CD8-positive, alpha-beta memory T cell (primary cell): ENCODE data around the gene BCL11A. TPM values are rescaled to one million over a fixed set of nuclear protein-coding genes. Genes with fewer than 3 reads are reported as not detected.

ENCODE experiments used
- CTCF ChIA-PET: fragments of 350-600 bp; sonication (Branson Sonifier 250); formaldehyde crosslinking; loops from one replicate; lab custom pipeline; 2021; ENCODE audit warnings: antibody characterized with exemption; lab: Charles Lee
- POLR2A ChIA-PET: fragments of 350-600 bp; sonication (Branson Sonifier 250); formaldehyde crosslinking; loops from one replicate; lab custom pipeline; 2021; ENCODE audit warnings: antibody characterized with exemption; lab: Charles Lee
- DNase-seq, 5 donors: peaks; one replicate each; pipeline versions ENCODE4 v3.0.0 to v3.0.0-alpha.2; 2020 to 2022; ENCODE audit warnings: mixed read lengths in 1 of 5
- H3K27ac ChIP-seq: one replicate; pipeline ENCODE4 v1.7.0; 2013; ENCODE audit warnings: low read depth, mild to moderate bottlenecking, low read length, moderate library complexity
- H3K27me3 ChIP-seq: 2 replicates; pipeline ENCODE4 v1.7.0; 2013; ENCODE audit warnings: low read length, mild to moderate bottlenecking; ENCODE audit not compliant: insufficient read depth, poor library complexity, severe bottlenecking
- H3K36me3 ChIP-seq: 2 replicates; pipeline ENCODE4 v1.7.0; 2013; ENCODE audit warnings: mild to moderate bottlenecking, low read length, moderate library complexity; ENCODE audit not compliant: insufficient read depth
- H3K4me1 ChIP-seq: 2 replicates; pipeline ENCODE4 v1.7.0; 2013; ENCODE audit warnings: mild to moderate bottlenecking, low read length, moderate library complexity; ENCODE audit not compliant: insufficient read depth
- H3K4me3 ChIP-seq: 2 replicates; pipeline ENCODE4 v1.7.0; 2013; ENCODE audit warnings: mild to moderate bottlenecking, low read length
- H3K9me3 ChIP-seq: 2 replicates; pipeline ENCODE4 v1.7.0; 2013; ENCODE audit warnings: mild to moderate bottlenecking, low read length
- H3K27ac Mint-ChIP-seq, 8 donors: one replicate each; pipeline ENCODE4 v1.8.0; 2020 to 2021; ENCODE audit warnings: mixed read lengths in 8 of 8, mild to moderate bottlenecking in 6 of 8, inconsistent platforms in 3 of 8, moderate library complexity in 3 of 8
- H3K27me3 Mint-ChIP-seq, 2 donors: one replicate each; pipeline ENCODE4 v1.8.0; 2020 to 2021; ENCODE audit warnings: mixed read lengths in 2 of 2, mild to moderate bottlenecking in 1 of 2, moderate library complexity in 1 of 2
- H3K36me3 Mint-ChIP-seq, 3 donors: one replicate each; pipeline ENCODE4 v1.8.0; 2020 to 2021; ENCODE audit warnings: mixed read lengths in 3 of 3, inconsistent platforms in 1 of 3, mild to moderate bottlenecking in 1 of 3
- H3K4me1 Mint-ChIP-seq, 3 donors: one replicate each; pipeline ENCODE4 v1.8.0; 2020 to 2021; ENCODE audit warnings: mixed read lengths in 3 of 3, inconsistent platforms in 1 of 3, mild to moderate bottlenecking in 1 of 3
- H3K4me3 Mint-ChIP-seq, 7 donors: one replicate each; pipeline ENCODE4 v1.8.0; 2020 to 2021; ENCODE audit warnings: mixed read lengths in 7 of 7, mild to moderate bottlenecking in 6 of 7, moderate library complexity in 4 of 7, inconsistent platforms in 2 of 7
- H3K9me3 Mint-ChIP-seq, 5 donors: one replicate each; pipeline ENCODE4 v1.8.0; 2020 to 2022; ENCODE audit warnings: mixed read lengths in 5 of 5, mild to moderate bottlenecking in 3 of 5, moderate library complexity in 2 of 5, inconsistent platforms in 1 of 5
- polyA plus RNA-seq: library from polyadenylated mRNA; unstranded; fragments of 300-500 nt; fragmentation: Illumina TruSeq; gene quantifications from one replicate; pipeline ENCODE4 v1.2.3, GENCODE V29; 2021
- total RNA-seq, 2 experiments: library from RNA; stranded (reverse); gene quantifications; one replicate each; pipeline ENCODE4 v1.2.3, GENCODE V29; 2021

Gene BCL11A
- total and polyA plus RNA-seq, 3 experiments from 2014 or later, result 0.07 to 0.15 TPM; not detected in 1

GRCh38 chr2:60538101-60538500, 15.4 kb downstream of the BCL11A start:
- H3K9me3 Mint-ChIP-seq, result no peaks in the 10 kb centered on the region
- POLR2A ChIA-PET, result no interaction called here
- no peaks in the 10 kb centered on the region for H3K4me1 Mint-ChIP-seq
- no peak overlapping the region for H3K27ac Mint-ChIP-seq
- no peaks in the 10 kb centered on the region for H3K36me3 ChIP-seq
- no peak overlapping the region for H3K4me3 ChIP-seq
- no peaks in the 10 kb centered on the region for H3K27me3 ChIP-seq
- no peak for DNase-seq
- no peak overlapping the region for H3K4me3 Mint-ChIP-seq
- no peaks in the 10 kb centered on the region for H3K36me3 Mint-ChIP-seq
- CTCF ChIA-PET, result no interaction called here
- H3K27me3 Mint-ChIP-seq, result peaks cover 10 to 73% of the 10 kb centered on the region in 2 donors
- H3K4me1 ChIP-seq, result no peaks in the 10 kb centered on the region
- no peaks in the 10 kb centered on the region for H3K9me3 ChIP-seq
- no peak overlapping the region for H3K27ac ChIP-seq

- H3K27ac Mint-ChIP-seq, result no peak overlapping the region
- H3K4me1 Mint-ChIP-seq, result no peaks in the 10 kb centered on the region
- no peak for DNase-seq
- Histone ChIP-seq H3K27ac (no peak overlapping the region), H3K36me3 (no peaks in the 10 kb centered on the region), H3K9me3 (no peaks in the 10 kb centered on the region), H3K27me3 (no peaks in the 10 kb centered on the region), H3K4me1 (no peaks in the 10 kb centered on the region), H3K4me3 (no peak overlapping the region)
- H3K9me3 Mint-ChIP-seq, result no peaks in the 10 kb centered on the region
- ChIA-PET CTCF (interaction anchor here (0.8 kb wide), 1 partner anchor 45 kb away, joined by 4 read pairs; no protein-coding TSS in a partner anchor), POLR2A (no interaction called here)
- H3K27me3 Mint-ChIP-seq, result peaks cover 13 to 77% of the 10 kb centered on the region in 2 donors
- H3K36me3 Mint-ChIP-seq, result no peaks in the 10 kb centered on the region
- H3K4me3 Mint-ChIP-seq, result no peak overlapping the region
Measured at GRCh38 chr2:60536746-60537145, 16.7 kb downstream of the BCL11A start.

GRCh38 chr2:60535685-60536312, 17.7 kb downstream of the BCL11A start:
- H3K27me3 Mint-ChIP-seq, result peaks cover 13 to 75% of the 10 kb centered on the region in 2 donors
- H3K4me1 Mint-ChIP-seq, result no peaks in the 10 kb centered on the region
- no peaks in the 10 kb centered on the region for H3K36me3 Mint-ChIP-seq
- H3K27ac ChIP-seq, result no peak overlapping the region
- peaks cover 0 to 2% (median 0%) of the 10 kb centered on the region in 5 donors for H3K9me3 Mint-ChIP-seq
- no peak overlapping the region for H3K4me3 Mint-ChIP-seq
- ChIA-PET CTCF (no interaction called here), POLR2A (no interaction called here)
- no peaks in the 10 kb centered on the region for H3K4me1 ChIP-seq
- no peak overlapping the region for H3K27ac Mint-ChIP-seq
- H3K4me3 ChIP-seq, result no peak overlapping the region
- H3K27me3 ChIP-seq, result no peaks in the 10 kb centered on the region
- H3K36me3 ChIP-seq, result no peaks in the 10 kb centered on the region
- no peaks in the 10 kb centered on the region for H3K9me3 ChIP-seq
- no peak for DNase-seq

- Mint-ChIP-seq H3K4me3 (no peak overlapping the region), H3K9me3 (peaks cover 0 to 4% (median 0%) of the 10 kb centered on the region in 5 donors), H3K27ac (no peak overlapping the region), H3K27me3 (peaks cover 13 to 72% of the 10 kb centered on the region in 2 donors), H3K36me3 (no peaks in the 10 kb centered on the region), H3K4me1 (no peaks in the 10 kb centered on the region)
- Histone ChIP-seq H3K4me1 (no peaks in the 10 kb centered on the region), H3K27me3 (no peaks in the 10 kb centered on the region), H3K27ac (no peak overlapping the region), H3K4me3 (no peak overlapping the region), H3K36me3 (no peaks in the 10 kb centered on the region), H3K9me3 (no peaks in the 10 kb centered on the region)
- POLR2A ChIA-PET, result no interaction called here
- no peak for DNase-seq
- CTCF ChIA-PET, result no interaction called here
Measured at GRCh38 chr2:60534892-60535684, 18.4 kb downstream of the BCL11A start.

GRCh38 chr2:60534052-60534685, 19.3 kb downstream of the BCL11A start:
- no peaks in the 10 kb centered on the region for H3K36me3 ChIP-seq
- no peak overlapping the region for H3K27ac Mint-ChIP-seq
- DNase-seq, result no peak
- H3K4me3 ChIP-seq, result no peak overlapping the region
- peaks cover 14 to 71% of the 10 kb centered on the region in 2 donors for H3K27me3 Mint-ChIP-seq
- H3K9me3 Mint-ChIP-seq, result peaks cover 0 to 4% (median 0%) of the 10 kb centered on the region in 5 donors
- H3K9me3 ChIP-seq, result no peaks in the 10 kb centered on the region
- no peaks in the 10 kb centered on the region for H3K27me3 ChIP-seq
- H3K4me3 Mint-ChIP-seq, result no peak overlapping the region
- CTCF ChIA-PET, result no interaction called here
- H3K36me3 Mint-ChIP-seq, result no peaks in the 10 kb centered on the region
- H3K27ac ChIP-seq, result no peak overlapping the region
- H3K4me1 Mint-ChIP-seq, result no peaks in the 10 kb centered on the region
- no peaks in the 10 kb centered on the region for H3K4me1 ChIP-seq
- POLR2A ChIA-PET, result no interaction called here

- no peak for DNase-seq
- Mint-ChIP-seq H3K27ac (no peak overlapping the region), H3K36me3 (no peaks in the 10 kb centered on the region), H3K4me3 (no peak overlapping the region), H3K4me1 (no peaks in the 10 kb centered on the region), H3K9me3 (peaks cover 0 to 4% (median 0%) of the 10 kb centered on the region in 5 donors), H3K27me3 (peaks cover 16 to 75% of the 10 kb centered on the region in 2 donors)
- Histone ChIP-seq H3K27me3 (no peaks in the 10 kb centered on the region), H3K4me1 (no peaks in the 10 kb centered on the region), H3K27ac (no peak overlapping the region), H3K9me3 (no peaks in the 10 kb centered on the region), H3K4me3 (no peak overlapping the region), H3K36me3 (no peaks in the 10 kb centered on the region)
- ChIA-PET POLR2A (no interaction called here), CTCF (no interaction called here)
Measured at GRCh38 chr2:60533101-60534051, 20.1 kb downstream of the BCL11A start.

GRCh38 chr2:60532421-60532820, 21.0 kb downstream of the BCL11A start:
- Mint-ChIP-seq H3K4me1 (no peaks in the 10 kb centered on the region), H3K27me3 (peaks cover 21 to 76% of the 10 kb centered on the region in 2 donors), H3K4me3 (no peak overlapping the region), H3K27ac (no peak overlapping the region), H3K36me3 (no peaks in the 10 kb centered on the region), H3K9me3 (peaks cover 0 to 4% (median 0%) of the 10 kb centered on the region in 5 donors)
- Histone ChIP-seq H3K27me3 (no peaks in the 10 kb centered on the region), H3K27ac (no peak overlapping the region), H3K4me3 (no peak overlapping the region), H3K9me3 (no peaks in the 10 kb centered on the region), H3K36me3 (no peaks in the 10 kb centered on the region), H3K4me1 (no peaks in the 10 kb centered on the region)
- ChIA-PET CTCF (no interaction called here), POLR2A (no interaction called here)
- DNase-seq, result no peak
